ENCODE results near the gene DAB2.

GRCh38 chr5:39369123-39369815 is 55.5 kb downstream of the DAB2 start:
- TF ChIP-seq CTCF (IDR thresholded peaks at IDR 0.05 in 2 of 3, conservative IDR thresholded peaks at IDR 0.05 in 1 of 3; ENCODE audit: borderline replicate concordance in 1 of 3, insufficient read depth in 1 of 3, low read depth in 2 of 3, low read length in 2 of 3) (no peak), ZFX (IDR thresholded peaks at IDR 0.05) (no peak), JUND (IDR thresholded peaks at IDR 0.05) (no peak), SP1 (IDR thresholded peaks at IDR 0.05; ENCODE audit: low read depth) (no peak), ZNF274 (IDR thresholded peaks at IDR 0.05; ENCODE audit: low read depth, low read length) (no peak), ATF3 (IDR thresholded peaks at IDR 0.05) (no peak), REST (IDR thresholded peaks at IDR 0.05; ENCODE audit: low read depth) (no peak), ELF1 (IDR thresholded peaks at IDR 0.05; ENCODE audit: borderline replicate concordance, low read depth) (no peak), CBX3 (IDR thresholded peaks at IDR 0.05; ENCODE audit: low read depth) (no peak), POLR2A (IDR thresholded peaks at IDR 0.05; ENCODE audit: borderline replicate concordance, extremely low read depth, insufficient read depth, insufficient read length) (no peak)

All from HCT116 (cell line).